Measurements from ENCODE around the gene LIN37. TPM values are rescaled to one million over a fixed set of nuclear protein-coding genes. Genes with fewer than 3 reads are reported as not detected.
"Not testable (repeated sequence)": the region's sequence is repeated elsewhere in the genome, so short reads cannot be mapped to it uniquely, and the experiment has no call there.

LIN37 gene
- total RNA-seq, 1 donor from 2014 or later: 3.0 TPM

- ATAC-seq: no peak
Measured at GRCh38 chr19:35790981-35791813, 42.8 kb downstream of the LIN37 start.

- ATAC-seq: no peak
Measured at GRCh38 chr19:35791814-35792279, 43.5 kb downstream of the LIN37 start.

GRCh38 chr19:35792312-35792711 lies 43.9 kb downstream of the LIN37 start:
- no peak for ATAC-seq

- ATAC-seq: no peak
Measured at GRCh38 chr19:35792888-35793287, 44.5 kb downstream of the LIN37 start.

GRCh38 chr19:35793381-35794165 lies 45.2 kb downstream of the LIN37 start:
- no peak for ATAC-seq

- not testable (repeated sequence) for ATAC-seq
Measured at GRCh38 chr19:35795564-35795963, 47.2 kb downstream of the LIN37 start.

GRCh38 chr19:35796645-35797542 lies 48.5 kb downstream of the LIN37 start:
- peak; percentile 19 for ATAC-seq

GRCh38 chr19:35797663-35798062 lies 49.3 kb downstream of the LIN37 start:
- no peak for ATAC-seq

- ATAC-seq: no peak
Measured at GRCh38 chr19:35801828-35802227, 53.5 kb downstream of the LIN37 start.

Other genes starting within 250 kb of the LIN37 start
- gene DMKN, start 234.9 kb upstream of the LIN37 start, total RNA-seq: 406 TPM
- 1,433 TPM for gene SBSN, start 220.3 kb upstream of the LIN37 start, total RNA-seq
- not detected for gene GAPDHS, start 215.1 kb upstream of the LIN37 start, total RNA-seq
- 87.7 TPM for gene TMEM147, start 202.9 kb upstream of the LIN37 start, total RNA-seq
- not detected for gene ATP4A, start 184.9 kb upstream of the LIN37 start, total RNA-seq
- gene PMIS2, start 162.4 kb upstream of the LIN37 start, total RNA-seq: not detected
- gene HAUS5, start 135.8 kb upstream of the LIN37 start, total RNA-seq: 15.4 TPM
- 52.7 TPM for gene RBM42, start 119.5 kb upstream of the LIN37 start, total RNA-seq
- gene ETV2, start 106.8 kb upstream of the LIN37 start, total RNA-seq: 2.2 TPM
- gene COX6B1, start 100.3 kb upstream of the LIN37 start, total RNA-seq: 553 TPM
- gene UPK1A, start 82.1 kb upstream of the LIN37 start, total RNA-seq: 3.8 TPM
- not detected for gene ZBTB32, start 44.0 kb upstream of the LIN37 start, total RNA-seq
- 21.1 TPM for gene KMT2B, start 30.6 kb upstream of the LIN37 start, total RNA-seq
- gene IGFLR1, start 6.1 kb upstream of the LIN37 start, total RNA-seq: 2.4 TPM
- 10.1 TPM for gene U2AF1L4, start 3.2 kb upstream of the LIN37 start, total RNA-seq
- 56.9 TPM for gene PSENEN, start 2.9 kb upstream of the LIN37 start, total RNA-seq
- gene HSPB6, start 8.5 kb downstream of the LIN37 start, total RNA-seq: 2.6 TPM
- 14.7 TPM for gene PROSER3, start 9.6 kb downstream of the LIN37 start, total RNA-seq
- 3.9 TPM for gene ARHGAP33, start 27.0 kb downstream of the LIN37 start, total RNA-seq
- not detected for gene PRODH2, start 64.3 kb downstream of the LIN37 start, total RNA-seq
- not detected for gene NPHS1, start 103.9 kb downstream of the LIN37 start, total RNA-seq
- gene KIRREL2, start 108.3 kb downstream of the LIN37 start, total RNA-seq: 0.24 TPM
- gene APLP1, start 120.0 kb downstream of the LIN37 start, total RNA-seq: 0.84 TPM
- gene NFKBID, start 152.0 kb downstream of the LIN37 start, total RNA-seq: 4.2 TPM
- gene HCST, start 154.0 kb downstream of the LIN37 start, total RNA-seq: 0.96 TPM
- gene TYROBP, start 159.7 kb downstream of the LIN37 start, total RNA-seq: 4.1 TPM
- 7.7 TPM for gene LRFN3, start 187.8 kb downstream of the LIN37 start, total RNA-seq
- 10.2 TPM for gene SDHAF1, start 246.6 kb downstream of the LIN37 start, total RNA-seq